Vagina (tissue), 2 donors: ENCODE measurements around the gene PDE11A. TPM values are rescaled to one million over a fixed set of nuclear protein-coding genes. Genes with fewer than 3 reads are reported as not detected.
A peak's percentile ranks its signal among the peaks of the same experiment; 100 is the strongest.

Experiments
- DNase-seq, 2 donors: peaks; one replicate each; pipeline ENCODE4 v3.0.0-alpha.2; 2017; ENCODE audit errors: extremely low spot score in 2 of 2
- H3K27ac ChIP-seq: fragments of 200-600 bp; sonication (generic); one replicate; pipeline ENCODE4 v1.5.1; 2019
- H3K27me3 ChIP-seq: fragments of 200-600 bp; sonication (generic); one replicate; pipeline ENCODE4 v1.5.1; 2019
- H3K36me3 ChIP-seq, 2 donors: fragments of 200-600 bp; sonication (generic); one replicate each; pipeline ENCODE4 v1.5.1; 2017 to 2019
- H3K4me1 ChIP-seq: fragments of 200-600 bp; sonication (generic); one replicate; pipeline ENCODE4 v1.5.1; 2019
- H3K4me3 ChIP-seq, 2 donors: fragments of 200-600 bp; sonication (generic); 1 replicate in 1 of 2; 2 replicates in 1 of 2; pipeline ENCODE4 v1.5.1; 2016 to 2019
- H3K9me3 ChIP-seq: fragments of 200-600 bp; sonication (generic); one replicate; pipeline ENCODE4 v1.5.1; 2019
- POLR2A ChIP-seq, 2 donors: fragments of 450-650 bp; IDR thresholded peaks; one replicate each; pipeline ENCODE4 v1.6.1; 2017; ENCODE audit warnings: antibody characterized with exemption in 2 of 2, mild to moderate bottlenecking in 2 of 2, moderate library complexity in 2 of 2
- POLR2AphosphoS5 ChIP-seq, 2 donors: sonication (generic); formaldehyde crosslinking; IDR thresholded peaks; one replicate each; pipeline ENCODE4 v1.9.0; 2017; ENCODE audit warnings: antibody characterized with exemption in 2 of 2, mild to moderate bottlenecking in 2 of 2, low read depth in 1 of 2; ENCODE audit not compliant: insufficient read depth in 1 of 2
- intact Hi-C: fragments of 100-400 bp; cut with DNase I; formaldehyde crosslinking; loops from one replicate; pipeline ENCODE4 v1.15.1; 2023
- total RNA-seq: library from RNA; depleted of rRNA; stranded (reverse); fragments of >200 nt; gene quantifications from one replicate; pipeline ENCODE4 v1.2.3, GENCODE V29; 2016
- TF ChIP-seq, protein P1 (sequence below), 3 experiments: fragments of 450-650 bp in 2 of 3; fragments of 200-600 bp in 1 of 3; sonication (generic) in 1 of 3; IDR thresholded peaks; one replicate each; pipeline ENCODE4 v1.5.1; 2017 to 2019; ENCODE audit warnings: antibody characterized with exemption in 3 of 3, mild to moderate bottlenecking in 2 of 3, moderate library complexity in 2 of 3

PDE11A gene
- total RNA-seq, 1 donor from 2014 or later: 0.25 TPM

DNA sequence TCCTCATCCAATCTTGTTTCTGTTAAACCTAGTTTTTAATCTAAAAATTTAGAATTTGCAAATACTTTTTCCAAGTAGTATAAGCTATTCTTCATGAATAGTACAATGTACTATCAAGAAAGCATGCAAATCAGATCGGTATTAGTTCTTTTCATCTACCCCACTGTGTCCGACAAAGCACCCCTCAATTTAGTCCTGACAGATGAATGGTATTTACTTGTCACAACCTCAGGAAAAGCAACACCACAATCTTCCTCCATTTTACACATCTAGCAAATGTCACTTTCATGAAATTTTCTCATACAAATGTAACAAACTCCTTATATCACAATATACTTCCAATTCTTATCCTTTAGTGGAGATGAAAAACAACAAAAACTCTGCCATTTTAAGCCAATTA is 163.8 kb downstream of the PDE11A start:
- DNase-seq: no peak
- intact Hi-C loops: no loop called here
- no peaks in the 10 kb centered on the region for H3K9me3 ChIP-seq
- no peaks in the 10 kb centered on the region for H3K4me1 ChIP-seq
- TF ChIP-seq, protein P1, sequence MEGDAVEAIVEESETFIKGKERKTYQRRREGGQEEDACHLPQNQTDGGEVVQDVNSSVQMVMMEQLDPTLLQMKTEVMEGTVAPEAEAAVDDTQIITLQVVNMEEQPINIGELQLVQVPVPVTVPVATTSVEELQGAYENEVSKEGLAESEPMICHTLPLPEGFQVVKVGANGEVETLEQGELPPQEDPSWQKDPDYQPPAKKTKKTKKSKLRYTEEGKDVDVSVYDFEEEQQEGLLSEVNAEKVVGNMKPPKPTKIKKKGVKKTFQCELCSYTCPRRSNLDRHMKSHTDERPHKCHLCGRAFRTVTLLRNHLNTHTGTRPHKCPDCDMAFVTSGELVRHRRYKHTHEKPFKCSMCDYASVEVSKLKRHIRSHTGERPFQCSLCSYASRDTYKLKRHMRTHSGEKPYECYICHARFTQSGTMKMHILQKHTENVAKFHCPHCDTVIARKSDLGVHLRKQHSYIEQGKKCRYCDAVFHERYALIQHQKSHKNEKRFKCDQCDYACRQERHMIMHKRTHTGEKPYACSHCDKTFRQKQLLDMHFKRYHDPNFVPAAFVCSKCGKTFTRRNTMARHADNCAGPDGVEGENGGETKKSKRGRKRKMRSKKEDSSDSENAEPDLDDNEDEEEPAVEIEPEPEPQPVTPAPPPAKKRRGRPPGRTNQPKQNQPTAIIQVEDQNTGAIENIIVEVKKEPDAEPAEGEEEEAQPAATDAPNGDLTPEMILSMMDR (IDR thresholded peaks at IDR 0.05): no peak
- no peak for TF ChIP-seq POLR2A (IDR thresholded peaks at IDR 0.05)
- TF ChIP-seq POLR2AphosphoS5 (IDR thresholded peaks at IDR 0.05; ENCODE audit: insufficient read depth in 1 of 2, low read depth in 1 of 2): no peak
- H3K27me3 ChIP-seq: no peaks in the 10 kb centered on the region
- no peak overlapping the region for H3K4me3 ChIP-seq
- no peaks in the 10 kb centered on the region for H3K36me3 ChIP-seq
- no peak overlapping the region for H3K27ac ChIP-seq

- DNase-seq: no peak
Measured at GRCh38 chr2:177908182-177908581, 164.4 kb downstream of the PDE11A start.

GRCh38 chr2:177906041-177906718 is 166.4 kb downstream of the PDE11A start:
- no peaks in the 10 kb centered on the region for H3K27me3 ChIP-seq
- no peaks in the 10 kb centered on the region for H3K4me1 ChIP-seq
- H3K4me3 ChIP-seq: no peak overlapping the region
- H3K36me3 ChIP-seq: no peaks in the 10 kb centered on the region
- no peak overlapping the region for H3K27ac ChIP-seq
- no peaks in the 10 kb centered on the region for H3K9me3 ChIP-seq
- TF ChIP-seq POLR2A (IDR thresholded peaks at IDR 0.05): no peak
- TF ChIP-seq POLR2AphosphoS5 (IDR thresholded peaks at IDR 0.05; ENCODE audit: insufficient read depth in 1 of 2, low read depth in 1 of 2): no peak
- TF ChIP-seq, protein P1 (IDR thresholded peaks at IDR 0.05): peak in 2 of 3 experiments; percentile 29 to 45
- DNase-seq: no peak
- intact Hi-C loops: no loop called here

More at GRCh38 chr2:177908182-177908581, 164.4 kb downstream of the PDE11A start:
- Histone ChIP-seq H3K9me3 (no peaks in the 10 kb centered on the region), H3K4me1 (no peaks in the 10 kb centered on the region), H3K4me3 (no peak overlapping the region), H3K36me3 (no peaks in the 10 kb centered on the region), H3K27me3 (no peaks in the 10 kb centered on the region), H3K27ac (no peak overlapping the region)
- TF ChIP-seq POLR2AphosphoS5 (IDR thresholded peaks at IDR 0.05; ENCODE audit: insufficient read depth in 1 of 2, low read depth in 1 of 2): no peak
- TF ChIP-seq, protein P1 (IDR thresholded peaks at IDR 0.05): no peak
- no peak for TF ChIP-seq POLR2A (IDR thresholded peaks at IDR 0.05)
- intact Hi-C loops: no loop called here

- H3K4me1 ChIP-seq: no peaks in the 10 kb centered on the region
- no peak overlapping the region for H3K4me3 ChIP-seq
- TF ChIP-seq POLR2AphosphoS5 (IDR thresholded peaks at IDR 0.05; ENCODE audit: insufficient read depth in 1 of 2, low read depth in 1 of 2) (no peak), POLR2A (IDR thresholded peaks at IDR 0.05) (no peak)
- TF ChIP-seq, protein P1 (IDR thresholded peaks at IDR 0.05): no peak
- no peaks in the 10 kb centered on the region for H3K27me3 ChIP-seq
- no peak for DNase-seq
- H3K27ac ChIP-seq: no peak overlapping the region
- intact Hi-C loops: no loop called here
- no peaks in the 10 kb centered on the region for H3K36me3 ChIP-seq
- H3K9me3 ChIP-seq: no peaks in the 10 kb centered on the region
Measured at GRCh38 chr2:177905640-177906039, 166.9 kb downstream of the PDE11A start.

GRCh38 chr2:177902395-177903163 is 170.0 kb downstream of the PDE11A start:
- intact Hi-C loops: no loop called here
- H3K27ac ChIP-seq: no peak overlapping the region
- TF ChIP-seq, protein P1 (IDR thresholded peaks at IDR 0.05): no peak
- TF ChIP-seq POLR2AphosphoS5 (IDR thresholded peaks at IDR 0.05; ENCODE audit: insufficient read depth in 1 of 2, low read depth in 1 of 2): no peak
- no peak for TF ChIP-seq POLR2A (IDR thresholded peaks at IDR 0.05)
- no peaks in the 10 kb centered on the region for H3K36me3 ChIP-seq
- no peaks in the 10 kb centered on the region for H3K9me3 ChIP-seq
- H3K4me3 ChIP-seq: no peak overlapping the region
- H3K4me1 ChIP-seq: no peaks in the 10 kb centered on the region
- no peak for DNase-seq
- H3K27me3 ChIP-seq: no peaks in the 10 kb centered on the region
